BJ (cell line): ENCODE data around the gene CAPN14. TPM values are rescaled to one million over a fixed set of nuclear protein-coding genes. Genes with fewer than 3 reads are reported as not detected.

Source experiments
- CTCF ChIA-PET: fragments of 350-600 bp; formaldehyde crosslinking; extraction: SDS; loops from one replicate; lab custom pipeline; 2021; ENCODE audit warnings: antibody characterized with exemption, inconsistent platforms; lab: Yijun Ruan, JAX
- POLR2A ChIA-PET: fragments of 300-600 bp; sonication (Branson Sonifier 250); formaldehyde crosslinking; extraction: SDS; loops from one replicate; lab custom pipeline; 2021; ENCODE audit warnings: antibody characterized with exemption; lab: Charles Lee
- DNase-seq: peaks from one replicate; pipeline ENCODE4 v3.0.0-alpha.2; 2011; ENCODE audit warnings: low read depth
- H3K27me3 ChIP-seq: 2 replicates; pipeline ENCODE4 v1.6.0; 2011; ENCODE audit warnings: low read length; ENCODE audit not compliant: control insufficient read depth, insufficient read depth
- H3K36me3 ChIP-seq: 2 replicates; pipeline ENCODE4 v1.5.1; 2011; ENCODE audit warnings: low read length; ENCODE audit not compliant: control insufficient read depth, insufficient read depth
- H3K4me3 ChIP-seq: 2 replicates; pipeline ENCODE4 v1.5.1; 2011; ENCODE audit warnings: low read depth, mild to moderate bottlenecking, control low read depth, low read length
- polyA plus RNA-seq: library from polyadenylated mRNA; depleted of rRNA; stranded (reverse); fragments of >200 nt; gene quantifications from 2 replicates; pipeline ENCODE4 v1.2.3, GENCODE V29; 2011
- TF ChIP-seq, protein P1 (sequence below): IDR thresholded peaks from 2 replicates; pipeline ENCODE4 v1.5.1; 2011; ENCODE audit warnings: low read depth, mild to moderate bottlenecking, control low read depth, inconsistent platforms, low read length, moderate library complexity; ENCODE audit not compliant: insufficient read depth

The CAPN14 gene
- polyA plus RNA-seq, 1 experiment: 0.10 TPM

DNA sequence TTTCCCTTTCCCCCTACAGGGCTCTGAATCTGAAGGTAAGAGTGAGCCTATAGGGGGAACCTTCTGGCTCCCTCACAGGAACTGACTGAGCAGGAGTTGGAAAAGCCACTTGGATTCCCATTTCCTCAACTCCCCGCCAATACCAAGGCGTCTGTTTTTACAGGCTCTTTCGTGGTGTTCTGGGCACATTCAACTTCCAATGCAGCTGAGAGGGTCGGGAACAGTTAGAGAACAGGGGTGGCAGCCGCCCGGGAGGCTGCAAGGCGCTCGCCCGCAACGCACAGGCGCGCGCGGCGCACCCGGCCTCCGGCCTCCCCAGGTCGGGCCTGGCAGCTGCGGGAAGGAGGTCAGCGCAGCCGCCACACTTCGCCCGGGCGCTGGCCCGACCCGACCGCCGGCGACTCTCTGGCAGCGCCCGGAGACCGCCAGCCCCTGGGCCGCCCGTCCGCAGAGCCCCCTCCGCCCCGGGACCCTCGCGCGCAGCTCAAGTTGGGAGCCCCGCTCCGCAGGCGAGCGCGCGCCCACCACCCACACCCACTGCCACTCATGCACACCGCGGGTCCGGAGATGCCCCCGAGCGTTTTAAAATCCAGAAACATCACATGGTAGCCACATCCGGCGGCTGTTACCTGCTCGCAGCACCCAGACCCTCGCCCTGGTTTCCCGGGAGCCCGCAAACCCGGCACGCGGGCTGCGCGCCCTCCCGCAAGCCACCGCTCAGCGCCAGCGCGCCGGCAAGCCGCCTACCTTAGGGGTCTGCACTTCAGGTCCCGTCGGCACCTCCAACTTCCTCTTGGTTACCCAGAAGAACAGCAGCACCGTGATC is 79.9 kb downstream of the CAPN14 start:
- POLR2A ChIA-PET: no interaction called here
- peaks cover 8% of the 10 kb centered on the region for H3K27me3 ChIP-seq
- H3K36me3 ChIP-seq: no peaks in the 10 kb centered on the region
- TF ChIP-seq, protein P1, sequence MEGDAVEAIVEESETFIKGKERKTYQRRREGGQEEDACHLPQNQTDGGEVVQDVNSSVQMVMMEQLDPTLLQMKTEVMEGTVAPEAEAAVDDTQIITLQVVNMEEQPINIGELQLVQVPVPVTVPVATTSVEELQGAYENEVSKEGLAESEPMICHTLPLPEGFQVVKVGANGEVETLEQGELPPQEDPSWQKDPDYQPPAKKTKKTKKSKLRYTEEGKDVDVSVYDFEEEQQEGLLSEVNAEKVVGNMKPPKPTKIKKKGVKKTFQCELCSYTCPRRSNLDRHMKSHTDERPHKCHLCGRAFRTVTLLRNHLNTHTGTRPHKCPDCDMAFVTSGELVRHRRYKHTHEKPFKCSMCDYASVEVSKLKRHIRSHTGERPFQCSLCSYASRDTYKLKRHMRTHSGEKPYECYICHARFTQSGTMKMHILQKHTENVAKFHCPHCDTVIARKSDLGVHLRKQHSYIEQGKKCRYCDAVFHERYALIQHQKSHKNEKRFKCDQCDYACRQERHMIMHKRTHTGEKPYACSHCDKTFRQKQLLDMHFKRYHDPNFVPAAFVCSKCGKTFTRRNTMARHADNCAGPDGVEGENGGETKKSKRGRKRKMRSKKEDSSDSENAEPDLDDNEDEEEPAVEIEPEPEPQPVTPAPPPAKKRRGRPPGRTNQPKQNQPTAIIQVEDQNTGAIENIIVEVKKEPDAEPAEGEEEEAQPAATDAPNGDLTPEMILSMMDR: no peak
- CTCF ChIA-PET: interaction anchor here (0.7 to 2.2 kb wide), 9 partner anchors 8 to 426 kb away, joined by 3 to 8 read pairs (median 3); no protein-coding TSS in a partner anchor
- DNase-seq: no peak
- H3K4me3 ChIP-seq: peak overlapping the region; percentile 51

DNA sequence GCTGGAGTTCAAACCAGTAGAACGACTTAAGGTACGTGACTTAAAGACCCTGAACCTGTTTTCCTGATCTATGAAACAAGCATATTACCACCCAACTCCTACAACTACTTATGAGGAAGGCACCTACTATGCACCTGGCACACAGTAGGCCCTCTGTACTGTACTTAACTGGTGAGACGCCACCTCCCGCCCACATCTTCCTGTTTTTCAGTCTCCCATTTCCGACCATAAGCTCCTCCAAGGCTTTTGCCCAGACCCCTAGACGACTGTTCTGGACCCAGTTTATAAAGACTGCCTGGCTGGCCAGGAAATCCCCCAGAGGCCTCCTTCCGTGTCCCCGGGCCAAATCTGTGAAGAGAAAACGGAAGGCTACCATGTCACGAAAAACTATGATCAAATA is 80.6 kb downstream of the CAPN14 start:
- no peak overlapping the region for H3K4me3 ChIP-seq
- H3K27me3 ChIP-seq: peaks cover 8% of the 10 kb centered on the region
- H3K36me3 ChIP-seq: no peaks in the 10 kb centered on the region
- ChIA-PET CTCF (interaction anchor here (1.0 kb wide), 1 partner anchor 425 kb away, joined by 3 read pairs; no protein-coding TSS in a partner anchor), POLR2A (no interaction called here)
- no peak for DNase-seq
- TF ChIP-seq, protein P1: no peak

DNA sequence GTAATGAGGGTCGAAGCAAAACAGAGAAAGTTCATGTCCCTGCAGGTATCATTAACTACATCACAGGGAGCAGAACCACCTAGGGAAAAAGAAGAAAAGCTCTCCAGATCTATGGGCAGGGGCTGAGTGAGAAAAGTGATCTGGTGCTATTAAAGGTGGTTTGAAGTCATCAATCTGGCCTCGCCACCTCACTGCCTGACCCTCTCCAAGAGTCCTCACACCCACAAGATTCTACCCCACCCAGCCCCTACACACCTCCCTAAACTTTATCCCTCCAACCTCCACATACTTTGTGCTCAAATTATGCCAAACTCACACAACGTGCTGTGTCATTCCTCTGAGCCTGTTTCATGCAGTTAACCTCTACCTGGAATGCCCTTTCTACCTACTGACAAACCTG is 81.3 kb downstream of the CAPN14 start:
- DNase-seq: no peak
- H3K36me3 ChIP-seq: no peaks in the 10 kb centered on the region
- ChIA-PET POLR2A (no interaction called here), CTCF (interaction anchor here (0.5 kb wide), 1 partner anchor 925 kb away, joined by 3 read pairs; no protein-coding TSS in a partner anchor)
- peaks cover 8% of the 10 kb centered on the region for H3K27me3 ChIP-seq
- H3K4me3 ChIP-seq: no peak overlapping the region
- TF ChIP-seq, protein P1: no peak

DNA sequence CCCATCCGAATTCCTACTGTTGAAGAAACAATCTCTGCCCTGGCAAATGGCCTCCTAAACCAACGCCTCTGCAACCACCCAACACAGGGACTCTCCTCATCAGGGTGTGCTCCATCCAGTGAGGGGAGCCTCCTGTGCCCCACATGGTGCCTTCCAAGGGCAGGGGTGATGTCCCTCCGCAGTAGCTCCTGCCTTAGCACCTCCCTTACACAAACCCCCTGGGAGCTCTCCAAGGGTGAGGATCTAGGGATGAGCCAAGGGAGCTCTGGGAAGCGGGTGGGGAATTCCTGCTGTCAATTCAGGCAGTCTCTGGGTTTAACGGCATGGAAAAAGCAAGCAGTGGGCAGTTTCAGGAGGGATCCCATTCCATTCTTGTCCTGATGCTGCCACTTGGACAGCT is 82.8 kb downstream of the CAPN14 start:
- H3K27me3 ChIP-seq: peaks cover 8% of the 10 kb centered on the region

DNA sequence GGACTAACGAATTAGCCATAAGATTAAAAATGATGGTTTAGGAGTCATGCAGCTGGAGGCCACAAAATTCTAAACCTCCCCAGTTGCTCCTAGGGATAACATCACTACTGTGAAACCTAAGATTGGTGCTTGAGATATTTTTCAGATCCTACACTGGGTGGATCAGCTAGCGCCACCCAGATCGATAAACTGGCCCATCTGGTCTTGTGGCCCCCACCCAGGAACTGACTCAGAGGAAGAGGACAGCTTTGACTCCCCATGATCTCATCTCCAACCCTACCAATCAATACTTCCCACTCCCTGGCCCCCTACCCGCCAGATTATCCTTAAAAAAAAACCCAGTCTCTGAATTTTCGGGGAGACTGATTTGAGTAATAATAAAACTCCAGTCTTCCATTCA is 84.5 kb downstream of the CAPN14 start:
- H3K36me3 ChIP-seq: no peaks in the 10 kb centered on the region
- H3K27me3 ChIP-seq: peaks cover 3% of the 10 kb centered on the region
- DNase-seq: no peak
- POLR2A ChIA-PET: no interaction called here
- H3K4me3 ChIP-seq: no peak overlapping the region
- CTCF ChIA-PET: no interaction called here
- TF ChIP-seq, protein P1: no peak

More for the DNA sequence above, 82.8 kb downstream of the CAPN14 start:
- TF ChIP-seq, protein P1: no peak
- POLR2A ChIA-PET: no interaction called here
- no peaks in the 10 kb centered on the region for H3K36me3 ChIP-seq
- CTCF ChIA-PET: no interaction called here
- no peak overlapping the region for H3K4me3 ChIP-seq
- no peak for DNase-seq
